AML-193 (cell line): ENCODE results near the gene EIF5A.
A peak's percentile ranks its signal among the peaks of the same experiment; 100 is the strongest.
"Not testable (repeated sequence)": the region's sequence is repeated elsewhere in the genome, so short reads cannot be mapped to it uniquely, and the experiment has no call there.

Source experiments
- DNase-seq, 2 experiments: peaks; one replicate each; lab custom pipeline; 2025; lab: John Stamatoyannopoulos, UW

Gene EIF5A

DNA sequence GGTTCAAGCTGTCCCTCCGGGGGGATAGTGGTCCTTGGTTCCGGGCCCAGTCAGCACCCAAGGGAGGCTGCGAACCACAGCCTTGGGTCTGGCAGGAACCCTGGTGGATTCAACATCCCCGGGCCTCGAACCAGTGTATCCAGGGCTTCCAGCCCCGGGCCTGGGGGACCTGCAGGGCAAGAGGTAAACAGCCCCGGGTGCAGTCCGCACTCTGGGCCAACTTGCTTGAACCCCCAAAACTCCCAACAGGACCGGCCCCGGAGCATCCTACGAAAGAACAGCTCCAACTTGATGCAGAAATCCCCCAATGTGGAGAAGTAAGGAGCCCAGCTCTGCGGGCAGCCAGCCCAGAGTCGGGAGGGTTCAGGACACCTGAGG, 23.2 kb downstream of the EIF5A start:
- DNase-seq: no peak

DNA sequence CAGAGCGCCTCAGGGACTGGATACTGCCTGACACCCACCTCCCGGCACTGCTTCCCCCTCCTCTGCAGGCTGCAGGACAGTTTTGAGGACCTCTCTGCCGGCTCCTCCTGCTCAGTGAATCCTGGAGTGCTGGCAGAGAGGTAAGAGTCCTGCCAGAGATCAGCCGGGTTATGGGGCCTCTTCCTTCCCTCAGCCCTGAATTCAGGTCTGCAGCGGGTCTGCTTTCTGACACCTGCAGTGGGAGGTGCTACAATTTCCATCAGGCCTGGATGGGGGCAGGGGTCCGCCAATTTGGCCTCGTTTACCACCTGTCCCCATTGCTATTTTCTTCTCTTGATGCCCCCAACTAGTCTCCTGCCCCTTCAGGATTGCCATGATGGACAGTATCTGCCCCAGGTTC, 24.7 kb downstream of the EIF5A start:
- DNase-seq: no peak

DNA sequence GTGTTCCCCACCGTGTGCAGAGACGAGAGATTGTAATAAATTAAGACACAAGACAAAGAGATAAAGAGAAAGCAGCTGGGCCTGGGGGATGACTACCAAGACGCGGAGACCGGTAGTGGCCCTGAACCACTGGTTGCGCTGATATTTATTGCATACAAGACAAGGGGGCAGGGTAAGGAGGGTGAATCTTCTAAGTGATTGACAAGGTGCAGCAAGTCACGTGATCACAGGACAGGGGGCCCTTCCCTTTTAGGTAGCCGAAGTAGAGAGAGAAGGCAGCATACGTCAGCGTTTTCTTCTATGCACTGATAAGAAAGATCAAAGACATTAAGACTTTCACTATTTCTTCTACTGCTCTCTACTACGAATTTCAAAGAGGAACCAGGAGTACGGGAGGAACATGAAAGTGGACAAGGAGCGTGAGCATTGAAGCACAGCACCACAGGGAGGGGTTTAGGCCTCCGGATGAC, 25.2 kb downstream of the EIF5A start:
- not testable (repeated sequence) for DNase-seq

DNA sequence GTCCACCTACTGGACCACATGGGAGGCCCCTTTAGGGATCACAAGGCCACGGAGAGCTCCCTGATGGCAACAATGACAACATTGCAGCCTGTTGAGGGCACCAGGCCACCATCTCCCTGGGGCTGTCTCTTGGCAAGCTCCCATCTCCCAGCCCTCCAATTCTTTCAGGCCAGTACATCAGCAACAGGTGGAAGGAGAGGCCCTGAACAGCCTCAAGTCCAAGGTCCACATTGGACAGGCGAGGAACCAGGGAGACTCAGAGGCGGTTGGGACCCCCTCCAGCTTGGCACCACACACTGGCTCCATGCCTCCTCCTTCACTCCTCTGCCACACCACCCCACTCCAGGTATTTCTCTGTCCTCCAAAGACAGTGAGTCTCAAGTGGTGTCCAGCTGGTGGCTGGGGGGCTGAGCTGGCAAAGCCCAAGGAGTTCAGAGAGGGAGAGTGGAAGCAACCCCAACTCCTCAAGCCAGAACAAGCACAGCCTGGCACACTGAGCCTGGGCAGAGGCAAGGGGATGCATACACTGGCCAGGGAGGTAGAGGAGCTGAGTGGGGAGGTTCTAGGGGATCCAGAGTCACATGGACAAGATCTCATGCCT, 27.6 kb downstream of the EIF5A start:
- no peak for DNase-seq

DNA sequence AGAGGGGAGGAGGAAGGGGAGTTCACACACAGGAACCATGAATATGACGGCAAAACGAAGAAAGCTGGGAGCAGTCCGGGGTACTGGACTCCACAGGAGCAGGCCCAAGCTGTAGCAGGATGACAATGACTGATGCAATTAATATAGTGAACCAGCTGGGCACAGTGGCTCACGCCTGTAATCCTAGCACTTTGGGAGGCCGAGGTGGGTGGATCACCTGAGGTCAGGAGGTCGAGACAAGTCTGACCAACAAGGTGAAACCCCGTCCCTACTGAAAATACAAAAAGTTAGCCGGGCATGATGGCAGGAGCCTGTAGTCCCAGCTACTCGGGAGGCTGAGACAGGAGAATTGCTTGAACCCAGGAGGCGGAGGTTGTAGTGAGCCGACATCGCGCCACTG, 28.3 kb downstream of the EIF5A start:
- not testable (repeated sequence) for DNase-seq

DNA sequence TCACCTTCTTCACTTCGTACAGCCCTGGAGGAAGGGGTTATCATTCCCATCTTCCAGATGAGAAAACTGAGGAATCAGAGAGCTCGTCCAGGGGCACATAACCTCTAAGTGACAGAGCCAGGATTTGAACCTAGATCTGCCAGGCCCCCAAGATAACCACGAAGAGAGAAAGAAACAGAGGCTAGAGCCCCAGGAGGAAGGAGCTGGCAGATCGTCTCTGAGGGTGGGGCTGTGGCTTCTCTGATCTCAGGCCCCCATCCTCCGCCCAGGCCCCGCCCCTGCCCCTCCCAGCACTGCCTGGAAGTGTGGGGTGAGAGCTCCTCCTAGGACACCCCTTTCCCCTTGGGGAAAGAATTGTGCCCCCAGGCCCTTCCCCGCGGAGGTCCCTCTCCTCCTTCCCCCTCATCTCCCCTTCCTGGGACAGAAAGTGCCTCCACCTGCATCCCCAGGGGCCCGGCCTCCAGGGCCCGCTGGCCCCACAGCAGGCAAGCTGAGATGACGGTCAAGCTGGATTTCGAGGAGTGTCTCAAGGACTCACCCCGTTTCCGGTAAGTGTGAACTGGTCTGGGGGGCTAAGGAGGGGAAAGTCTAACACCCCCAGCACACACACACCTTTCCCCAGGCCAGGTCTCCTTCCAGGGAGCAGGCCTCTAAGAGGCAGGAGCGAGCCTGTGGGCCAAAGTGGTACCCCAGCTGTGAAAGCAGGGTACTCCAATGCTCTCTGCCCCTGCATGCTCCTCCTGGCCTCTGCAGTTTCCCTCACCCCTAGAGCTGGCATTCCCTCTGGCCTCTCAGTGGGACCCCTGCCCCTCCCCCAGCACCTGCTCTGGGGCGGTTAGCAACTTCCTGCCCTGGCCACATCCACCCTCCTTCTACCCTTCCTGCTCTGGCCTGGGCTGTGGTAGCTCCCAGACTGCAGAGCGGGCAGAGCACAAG, 29.1 kb downstream of the EIF5A start, which contains the start of gene ACAP1:
Gene ACAP1, plus strand, starts transcription at position 290 of the 936 bp plus-strand sequence. Its CDS starts 206 bp downstream, at position 496.
- DNase-seq: peak; percentile 31 to 35

DNA sequence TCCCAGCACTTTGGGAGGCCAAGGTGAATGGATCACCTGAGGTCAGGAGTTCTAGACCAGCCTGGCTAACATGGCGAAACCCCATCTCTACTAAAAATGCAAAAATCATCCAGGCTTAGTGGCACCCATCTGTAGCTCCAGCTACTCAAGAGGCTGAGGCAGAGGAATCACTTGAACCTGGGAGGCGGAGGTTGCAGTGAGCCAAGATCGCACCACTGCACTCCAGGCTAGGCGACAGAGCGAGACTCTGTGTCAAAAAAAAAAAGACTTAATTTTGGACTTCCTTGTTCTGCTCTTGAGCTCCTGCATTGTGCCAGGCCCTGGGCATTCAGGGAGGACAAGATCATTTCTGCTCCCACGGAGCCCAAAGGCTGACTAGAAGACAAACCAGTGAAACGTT, 30.2 kb downstream of the EIF5A start:
- DNase-seq: not testable (repeated sequence)

DNA sequence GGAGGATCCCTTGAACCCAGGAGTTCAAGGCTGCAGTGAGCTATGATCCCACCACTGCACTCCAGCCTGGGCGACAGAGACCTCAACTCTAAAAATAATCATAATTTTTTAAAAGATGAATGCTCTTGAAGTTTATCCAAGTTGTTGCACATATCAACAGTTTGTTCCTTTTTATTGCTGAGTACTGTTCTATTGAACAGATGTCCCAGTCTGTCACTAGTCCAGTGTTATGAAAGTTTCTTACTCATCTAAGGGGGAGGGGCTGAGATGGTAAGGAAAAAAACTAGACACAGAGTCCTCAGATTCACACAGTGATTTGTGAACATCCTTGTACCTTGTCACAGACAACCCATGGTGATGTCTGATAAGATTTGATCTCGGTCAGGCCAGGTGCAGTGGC, 32.8 kb downstream of the EIF5A start:
- peak in 1 of 2 experiments; percentile 4 for DNase-seq

DNA sequence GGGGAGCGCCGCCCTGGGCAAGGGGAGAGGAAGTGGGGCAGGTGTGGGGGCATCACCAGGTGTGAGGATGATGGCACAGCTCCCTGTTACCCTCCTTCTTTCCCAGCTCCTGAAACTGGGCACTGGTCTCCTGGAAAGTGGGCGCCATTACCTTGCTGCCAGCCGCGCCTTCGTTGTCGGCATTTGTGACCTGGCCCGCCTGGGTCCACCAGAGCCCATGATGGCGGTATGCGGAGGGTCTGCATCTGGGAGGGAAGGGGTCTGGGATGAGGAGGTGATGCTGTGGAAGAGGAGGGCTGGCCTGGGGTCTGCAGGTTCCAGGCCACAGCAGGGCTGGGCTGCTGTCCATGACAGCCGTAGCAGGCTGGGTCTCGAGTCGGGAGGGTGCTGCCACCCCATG, 34.4 kb downstream of the EIF5A start:
- no peak for DNase-seq

DNA sequence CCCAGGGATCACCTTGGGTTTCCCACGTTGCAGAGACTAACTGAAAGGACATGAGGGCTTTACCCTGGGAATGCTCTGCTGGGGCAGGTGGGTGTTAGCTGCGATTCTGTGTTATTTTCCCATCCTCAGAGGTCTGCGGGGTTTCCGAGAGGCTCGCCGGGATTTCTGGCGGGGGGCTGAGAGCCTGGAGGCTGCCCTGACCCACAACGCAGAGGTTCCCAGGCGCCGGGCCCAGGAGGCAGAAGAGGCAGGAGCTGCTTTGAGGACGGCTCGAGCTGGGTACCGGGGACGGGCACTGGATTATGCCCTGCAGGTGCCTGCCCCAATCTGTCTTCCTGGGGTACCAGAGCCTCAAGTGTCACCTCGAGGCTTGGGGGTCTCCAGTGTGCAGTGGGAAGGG, 35.8 kb downstream of the EIF5A start:
- no peak for DNase-seq

DNA sequence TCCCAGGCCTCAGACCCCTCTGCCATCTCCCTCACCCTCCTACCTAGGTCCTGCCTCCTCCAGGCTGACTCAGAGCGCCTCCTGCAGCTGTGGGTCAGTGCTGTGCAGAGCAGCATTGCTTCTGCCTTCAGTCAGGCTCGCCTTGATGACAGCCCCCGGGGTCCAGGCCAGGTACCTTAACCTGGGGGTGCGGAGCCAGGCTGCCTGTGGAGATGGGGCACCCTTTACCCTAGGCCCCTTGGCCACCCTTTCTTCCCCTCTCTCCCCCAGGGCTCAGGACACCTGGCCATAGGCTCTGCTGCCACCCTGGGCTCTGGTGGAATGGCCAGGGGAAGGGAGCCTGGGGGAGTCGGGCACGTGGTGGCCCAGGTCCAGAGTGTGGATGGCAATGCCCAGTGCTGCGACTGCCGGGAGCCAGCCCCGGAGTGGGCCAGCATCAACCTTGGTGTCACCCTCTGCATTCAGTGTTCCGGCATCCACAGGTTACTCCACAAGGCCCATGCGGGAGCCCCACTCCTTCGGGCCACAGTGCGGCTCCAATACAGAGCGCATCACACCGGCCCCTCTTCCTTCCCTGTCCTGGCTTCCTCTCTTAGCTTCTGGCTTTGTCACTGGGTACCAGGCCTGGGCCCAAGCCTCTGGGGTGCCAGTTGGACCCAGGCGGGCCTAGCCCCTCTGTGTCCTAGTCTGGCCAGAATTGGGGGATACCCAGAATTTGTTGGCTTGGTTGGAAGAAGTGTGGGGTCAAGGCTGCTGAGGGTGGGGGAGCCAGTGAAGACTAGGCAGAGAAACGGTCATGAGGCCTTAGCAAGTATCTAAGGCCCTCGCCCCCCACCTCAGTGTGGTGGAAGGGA, 39.6 kb downstream of the EIF5A start:
- no peak for DNase-seq

DNA sequence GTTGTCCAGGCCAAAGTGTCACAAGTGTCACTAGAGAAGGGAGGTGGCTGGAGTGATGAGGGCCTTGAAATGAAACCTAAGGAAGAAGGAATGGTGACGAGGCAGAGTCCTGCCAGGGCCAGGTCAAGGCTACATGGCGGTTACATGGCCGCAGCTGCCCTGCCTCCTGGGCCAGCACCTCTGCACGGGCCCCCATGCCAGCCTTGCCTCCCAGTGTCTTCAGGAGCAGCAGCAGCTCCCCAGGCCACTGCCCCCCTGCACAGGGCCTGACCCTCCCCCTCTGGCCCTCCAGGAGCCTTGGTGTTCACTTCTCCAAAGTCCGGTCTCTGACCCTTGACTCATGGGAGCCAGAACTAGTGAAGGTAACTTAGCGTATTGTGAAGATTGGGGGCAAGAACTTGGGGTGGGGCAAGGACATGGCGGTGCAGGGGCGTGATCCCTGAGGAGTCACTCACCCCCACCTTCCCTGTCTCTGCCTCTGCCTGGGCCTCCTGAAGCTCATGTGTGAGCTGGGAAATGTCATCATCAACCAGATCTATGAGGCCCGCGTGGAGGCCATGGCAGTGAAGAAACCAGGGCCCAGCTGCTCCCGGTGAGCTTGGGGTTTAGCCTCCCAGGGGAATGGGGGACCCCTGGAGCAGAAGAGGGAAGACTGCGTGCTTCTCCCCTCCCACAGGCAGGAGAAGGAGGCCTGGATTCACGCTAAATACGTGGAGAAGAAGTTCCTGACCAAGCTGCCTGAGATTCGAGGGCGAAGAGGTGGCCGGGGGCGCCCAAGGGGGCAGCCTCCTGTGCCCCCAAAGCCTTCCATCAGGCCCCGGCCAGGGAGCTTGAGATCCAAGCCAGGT, 40.4 kb downstream of the EIF5A start:
- no peak for DNase-seq

DNA sequence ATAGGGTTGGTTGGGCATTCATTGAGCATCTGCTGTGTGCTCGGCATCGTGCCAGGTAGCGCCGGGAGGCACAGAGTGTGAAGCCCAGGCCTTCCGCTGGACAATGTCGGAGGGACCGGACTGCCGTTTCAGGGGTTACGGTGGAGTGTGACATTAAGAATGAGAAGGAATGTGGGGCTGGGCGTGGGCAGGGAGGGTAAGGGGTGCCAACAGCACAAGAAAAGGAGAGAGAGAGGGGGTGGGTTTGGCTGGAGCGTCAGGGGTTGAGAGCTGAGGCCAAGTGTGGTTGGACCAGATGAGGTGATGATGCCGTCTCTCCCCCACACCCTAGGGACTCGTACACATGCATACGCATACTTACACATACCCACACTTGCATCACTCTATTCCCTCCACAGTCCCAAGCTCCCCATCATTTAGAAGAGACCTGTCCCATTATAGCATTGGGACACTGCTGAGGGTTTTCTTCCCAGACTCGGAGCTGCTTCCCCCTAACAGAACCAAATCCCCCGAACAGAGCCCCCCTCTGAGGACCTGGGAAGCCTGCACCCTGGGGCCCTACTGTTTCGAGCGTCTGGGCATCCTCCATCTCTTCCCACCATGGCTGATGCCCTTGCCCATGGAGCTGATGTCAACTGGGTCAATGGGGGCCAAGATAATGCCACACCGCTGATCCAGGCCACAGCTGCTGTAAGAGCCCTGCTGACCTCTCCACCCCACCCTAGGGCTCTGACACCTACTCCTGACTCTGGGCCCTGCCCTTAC, 41.2 kb downstream of the EIF5A start:
- no peak for DNase-seq

DNA sequence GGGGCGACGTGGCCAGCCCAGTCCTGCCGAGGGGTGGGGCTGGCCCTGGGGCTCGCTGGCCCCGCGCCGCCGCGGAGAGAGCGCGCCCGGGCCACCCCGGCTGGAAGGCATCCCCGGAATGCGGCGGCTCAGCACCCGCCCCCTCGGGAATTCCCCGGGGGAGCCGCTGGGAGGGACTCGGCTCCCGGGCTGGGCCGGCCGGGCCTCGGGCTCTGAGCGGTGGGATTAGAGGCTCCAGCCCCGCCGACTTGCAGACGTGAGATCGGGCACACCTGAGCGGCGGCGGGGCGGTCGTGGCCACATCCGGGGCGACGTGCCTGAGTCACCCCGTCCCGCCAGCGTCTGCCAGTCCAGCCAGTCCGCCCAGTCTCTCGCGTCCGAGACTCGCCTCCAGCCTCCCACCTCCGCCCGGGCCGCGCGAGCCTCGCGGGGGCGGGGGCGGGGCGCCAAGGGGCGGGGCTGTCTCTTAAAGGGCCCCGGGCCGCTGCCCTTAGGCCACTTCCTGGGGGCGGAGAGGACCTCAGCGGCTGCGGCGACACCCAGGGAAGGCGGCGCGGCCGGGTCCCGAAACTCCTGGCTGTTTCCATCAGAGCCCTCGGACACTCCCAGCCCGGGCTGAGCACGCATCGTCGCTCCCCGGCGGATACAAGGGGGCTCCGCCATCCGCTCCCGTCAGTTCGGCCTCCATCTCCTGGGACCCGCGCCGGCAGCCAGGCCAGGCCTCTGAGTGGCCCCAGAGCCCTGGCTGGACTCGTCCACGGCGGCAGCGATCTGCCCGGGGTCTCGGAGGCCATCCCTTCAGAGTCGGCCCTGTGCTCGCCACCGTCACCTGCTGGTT, 44.5 kb downstream of the EIF5A start, which contains the start of gene KCTD11:
Gene KCTD11, plus strand, starts transcription at position 498 of the 838 bp plus-strand sequence.
- DNase-seq: no peak

DNA sequence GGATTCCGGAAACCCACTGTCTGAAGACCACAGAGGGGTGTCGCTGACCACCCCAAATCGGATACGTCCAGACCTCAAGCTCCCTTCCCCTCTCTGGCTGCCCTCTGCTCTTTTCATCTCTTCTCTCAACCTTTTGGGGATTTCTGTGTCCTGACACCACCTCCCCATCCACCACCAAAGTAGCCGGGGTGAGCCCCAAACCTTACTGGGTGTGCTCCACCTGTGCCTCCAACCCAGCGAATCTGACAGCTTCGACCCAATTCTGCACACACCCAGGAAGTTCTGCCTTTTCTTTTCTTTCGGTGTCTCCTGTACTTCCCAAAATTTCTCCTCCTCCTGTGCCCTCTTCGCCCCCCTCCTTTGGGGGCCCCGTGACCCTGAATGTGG, 45.1 kb downstream of the EIF5A start:
- DNase-seq: no peak

DNA sequence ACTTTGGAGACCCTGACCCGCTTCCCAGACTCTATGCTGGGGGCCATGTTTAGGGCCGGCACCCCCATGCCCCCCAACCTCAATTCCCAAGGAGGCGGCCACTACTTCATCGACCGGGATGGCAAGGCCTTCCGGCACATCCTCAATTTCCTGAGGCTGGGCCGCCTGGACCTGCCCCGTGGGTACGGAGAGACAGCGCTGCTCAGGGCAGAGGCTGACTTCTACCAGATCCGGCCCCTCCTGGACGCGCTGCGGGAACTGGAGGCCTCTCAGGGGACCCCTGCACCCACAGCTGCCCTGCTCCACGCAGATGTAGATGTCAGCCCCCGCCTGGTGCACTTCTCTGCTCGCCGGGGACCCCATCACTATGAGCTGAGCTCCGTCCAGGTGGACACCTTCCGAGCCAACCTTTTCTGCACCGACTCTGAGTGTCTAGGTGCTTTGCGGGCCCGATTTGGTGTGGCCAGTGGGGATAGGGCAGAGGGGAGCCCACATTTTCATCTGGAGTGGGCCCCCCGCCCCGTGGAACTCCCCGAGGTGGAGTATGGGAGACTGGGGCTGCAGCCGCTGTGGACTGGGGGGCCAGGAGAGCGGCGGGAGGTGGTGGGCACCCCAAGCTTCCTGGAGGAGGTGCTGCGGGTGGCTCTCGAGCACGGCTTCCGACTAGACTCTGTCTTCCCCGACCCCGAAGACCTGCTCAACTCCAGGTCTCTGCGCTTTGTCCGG, 45.6 kb downstream of the EIF5A start:
- no peak for DNase-seq

DNA sequence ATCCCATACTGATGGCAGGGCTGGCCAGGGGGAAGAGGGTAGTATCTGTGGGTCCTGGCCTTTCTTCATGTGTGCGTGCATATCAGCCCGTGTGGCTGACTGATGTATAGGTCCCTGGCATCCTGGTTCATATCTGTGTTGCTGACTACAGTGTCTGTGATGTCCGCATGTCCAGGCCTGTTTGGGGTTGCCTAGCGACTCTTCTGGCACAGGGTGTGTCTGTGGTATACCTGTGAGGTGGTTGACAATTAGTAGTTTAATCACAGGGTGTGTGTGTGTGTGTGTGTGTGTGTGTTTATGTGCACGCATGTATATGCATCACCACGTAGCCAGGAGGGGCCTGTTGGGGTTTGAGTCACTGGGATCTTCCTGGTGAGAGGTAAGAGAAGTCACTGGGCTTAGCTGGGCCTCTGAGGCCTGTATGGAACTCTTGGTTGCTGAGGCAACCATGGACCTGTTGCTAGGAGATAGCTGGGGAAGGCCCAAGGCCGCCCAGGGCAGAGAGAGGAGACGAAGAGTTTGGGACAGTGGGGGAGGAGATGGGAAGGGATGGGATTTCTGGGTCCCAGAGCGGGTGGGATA, 46.9 kb downstream of the EIF5A start:
- no peak for DNase-seq

DNA sequence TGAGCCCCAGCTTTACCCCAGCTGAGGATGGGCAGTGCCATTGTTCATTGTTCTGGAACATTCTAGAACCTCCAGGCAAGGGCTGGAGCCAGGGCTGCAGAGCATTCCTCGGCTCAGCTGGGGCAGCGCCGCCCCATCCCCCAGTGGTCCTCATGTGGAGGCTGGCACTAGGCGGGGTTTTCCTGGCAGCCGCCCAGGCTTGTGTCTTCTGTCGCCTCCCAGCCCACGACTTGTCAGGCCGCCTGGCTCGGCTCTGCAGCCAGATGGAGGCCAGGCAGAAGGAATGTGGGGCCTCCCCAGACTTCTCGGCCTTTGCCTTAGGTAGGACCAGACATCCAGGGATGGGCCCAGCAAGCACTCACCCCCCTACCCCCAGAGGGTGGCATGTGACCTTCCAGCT, 47.6 kb downstream of the EIF5A start, which contains the start of gene TMEM95:
Gene TMEM95, plus strand, starts transcription at position 104 of the 400 bp plus-strand sequence. Its CDS starts 49 bp downstream, at position 153.
- DNase-seq: no peak
